Right lobe of liver (tissue), 4 donors: ENCODE data around the gene GGCX.

Experiments used
- POLR2A ChIP-seq: fragments of 450-650 bp; IDR thresholded peaks from one replicate; pipeline ENCODE4 v1.6.1; 2017; ENCODE audit warnings: antibody characterized with exemption, mild to moderate bottlenecking
- TF ChIP-seq, protein P1 (sequence below), 4 donors: fragments of 200-600 bp in 3 of 4; fragments of 450-650 bp in 1 of 4; IDR thresholded peaks; one replicate each; pipeline versions ENCODE4 v1.5.1 to v1.8.0; 2016 to 2022; ENCODE audit warnings: antibody characterized with exemption in 4 of 4, mild to moderate bottlenecking in 2 of 4
- donor health status: DM: no; HTN: no; CAD: no.
- donor health status: DM: no; HTN: no; CAD: no.
- donor health status: DM: no; HTN: yes; CAD: no.

DNA sequence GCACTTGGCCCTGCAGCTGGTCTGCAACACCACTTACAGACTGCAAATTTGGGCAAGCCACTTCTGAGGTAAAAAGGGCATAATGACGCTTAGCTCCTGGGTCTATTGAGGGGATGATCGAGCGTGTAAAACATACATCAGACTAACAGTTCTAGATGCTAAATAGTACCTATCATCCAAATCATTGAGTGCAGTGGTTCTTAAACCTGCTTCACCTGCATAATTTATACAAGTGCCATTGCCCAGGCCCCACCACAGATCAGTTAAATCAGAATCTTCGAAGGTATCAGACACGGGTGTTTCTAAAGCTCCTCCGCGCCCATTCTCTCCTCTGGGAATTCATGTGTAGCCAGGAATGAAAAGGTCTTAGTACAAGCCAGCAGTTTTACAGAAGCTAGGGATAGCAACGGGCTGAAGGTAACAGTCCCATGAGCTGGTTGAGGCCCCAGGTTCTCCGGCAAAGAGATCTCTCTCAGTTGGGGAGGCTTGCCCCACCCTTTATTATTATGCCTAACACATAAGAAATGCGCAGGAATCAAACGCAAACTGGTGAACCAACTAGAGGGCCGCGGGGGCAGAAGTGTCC is 33.5 kb upstream of the GGCX start:
- TF ChIP-seq POLR2A = no peak
- TF ChIP-seq, protein P1, sequence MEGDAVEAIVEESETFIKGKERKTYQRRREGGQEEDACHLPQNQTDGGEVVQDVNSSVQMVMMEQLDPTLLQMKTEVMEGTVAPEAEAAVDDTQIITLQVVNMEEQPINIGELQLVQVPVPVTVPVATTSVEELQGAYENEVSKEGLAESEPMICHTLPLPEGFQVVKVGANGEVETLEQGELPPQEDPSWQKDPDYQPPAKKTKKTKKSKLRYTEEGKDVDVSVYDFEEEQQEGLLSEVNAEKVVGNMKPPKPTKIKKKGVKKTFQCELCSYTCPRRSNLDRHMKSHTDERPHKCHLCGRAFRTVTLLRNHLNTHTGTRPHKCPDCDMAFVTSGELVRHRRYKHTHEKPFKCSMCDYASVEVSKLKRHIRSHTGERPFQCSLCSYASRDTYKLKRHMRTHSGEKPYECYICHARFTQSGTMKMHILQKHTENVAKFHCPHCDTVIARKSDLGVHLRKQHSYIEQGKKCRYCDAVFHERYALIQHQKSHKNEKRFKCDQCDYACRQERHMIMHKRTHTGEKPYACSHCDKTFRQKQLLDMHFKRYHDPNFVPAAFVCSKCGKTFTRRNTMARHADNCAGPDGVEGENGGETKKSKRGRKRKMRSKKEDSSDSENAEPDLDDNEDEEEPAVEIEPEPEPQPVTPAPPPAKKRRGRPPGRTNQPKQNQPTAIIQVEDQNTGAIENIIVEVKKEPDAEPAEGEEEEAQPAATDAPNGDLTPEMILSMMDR (IDR thresholded peaks at IDR 0.05) = no peak
